Measurements from ENCODE around the gene KCTD7.

DNA sequence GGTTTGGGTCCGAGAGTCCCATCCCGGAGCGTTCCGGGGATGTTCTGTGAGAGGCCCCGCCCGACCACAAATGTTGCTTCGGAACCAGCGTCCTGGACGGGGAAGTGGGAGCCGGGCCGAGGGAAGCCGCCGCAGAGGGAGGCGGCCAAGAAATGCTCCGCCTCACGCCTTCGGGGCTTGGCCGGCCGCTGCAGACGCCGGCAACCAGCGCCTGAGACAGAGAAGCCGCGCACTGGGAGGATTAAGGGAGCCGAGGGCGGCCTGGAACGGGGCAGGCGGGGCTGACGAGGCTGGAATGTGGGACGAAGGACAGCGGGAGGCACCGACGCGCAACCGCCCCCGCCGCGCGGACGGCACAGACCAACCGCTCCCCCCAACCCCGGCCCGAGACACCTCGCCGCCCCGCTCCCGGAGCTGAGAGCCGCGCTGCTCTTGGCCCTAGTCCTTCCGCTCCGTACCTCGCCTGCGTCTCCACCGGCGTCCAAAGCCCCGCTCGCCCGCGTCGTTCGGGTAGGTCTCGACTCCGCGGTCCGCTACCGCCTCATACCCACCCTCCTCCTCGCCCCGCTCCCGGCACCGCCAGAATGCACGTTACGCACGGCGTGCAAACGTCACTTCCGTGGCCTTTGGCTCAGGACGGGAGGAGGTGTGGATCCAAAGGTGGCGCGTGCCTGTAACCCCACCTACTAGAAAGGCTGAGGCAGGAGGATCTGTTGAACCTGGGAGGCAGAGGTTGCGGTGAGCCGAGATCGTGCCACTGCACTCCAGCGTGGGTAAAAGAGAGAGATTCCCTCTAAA lies 36.7 kb upstream of the KCTD7 start:
- no peak for TF ChIP-seq CTCF (IDR thresholded peaks at IDR 0.05)
- peak; percentile 71 to 94 (median 89) for TF ChIP-seq POLR2A (IDR thresholded peaks at IDR 0.05)

All from body of pancreas (tissue), 4 donors.